Left lung (tissue), 8 donors: ENCODE results near the gene PPP1R27. TPM values are rescaled to one million over a fixed set of nuclear protein-coding genes. Genes with fewer than 3 reads are reported as not detected.

Source experiments
- polyA plus RNA-seq, 6 donors: library from polyadenylated mRNA; unstranded; fragments of 120-200 nt; gene quantifications; one replicate each; pipeline ENCODE4 v1.2.1, GENCODE V29; 2013; ENCODE audit not compliant: insufficient read length in 6 of 6
- total RNA-seq, 2 donors: library from RNA; stranded (reverse); fragmentation: NEBNext Ultra II Directional; extraction: Animal tissue kit (Norgen Biotek cat#: 25700); gene quantifications; one replicate each; pipeline ENCODE4 v1.2.1, GENCODE V29; 2021
- donor health status: DM: no; HTN: yes; CAD: no.
- donor health status: DM: no; HTN: no; CAD: no.

Gene PPP1R27
- total and polyA plus RNA-seq, 8 donors: 0.11 to 0.28 TPM; not detected in 6

Other genes with a start within 250 kb of the PPP1R27 start
- 100 to 1,000 TPM in 1 of 2 donors, 10 to 100 TPM in 1; 95.3 to 122 TPM for gene NPLOC4, start 197.9 kb downstream of the PPP1R27 start, total RNA-seq
- gene NPLOC4, start 197.9 kb downstream of the PPP1R27 start, polyA plus RNA-seq: 10 to 100 TPM; 50.5 to 70.9 (median 53.1) TPM
- 1 to 10 TPM in 1 of 2 donors, under 1 TPM in 1; 0.52 to 1.6 TPM for gene TSPAN10, start 197.9 kb downstream of the PPP1R27 start, total RNA-seq
- gene TSPAN10, start 197.9 kb downstream of the PPP1R27 start, polyA plus RNA-seq: 1 to 10 TPM; 2.4 to 7.1 (median 4.2) TPM
- 1 to 10 TPM in 1 of 2 donors, under 1 TPM in 1; 0.24 to 1.3 TPM for gene PDE6G, start 178.5 kb downstream of the PPP1R27 start, total RNA-seq
- 1 to 10 TPM; 4.2 to 6.3 (median 5.0) TPM for gene PDE6G, start 178.5 kb downstream of the PPP1R27 start, polyA plus RNA-seq
- 10 to 100 TPM; 26.2 to 33.8 TPM for gene OXLD1, start 168.4 kb downstream of the PPP1R27 start, total RNA-seq
- 10 to 100 TPM in 4 of 6 donors, 1 to 10 TPM in 2; 8.9 to 15.1 (median 12.6) TPM for gene OXLD1, start 168.4 kb downstream of the PPP1R27 start, polyA plus RNA-seq
- gene CCDC137, start 168.3 kb downstream of the PPP1R27 start, total RNA-seq: 10 to 100 TPM; 15.4 to 19.9 TPM
- 10 to 100 TPM; 14.6 to 19.8 (median 15.4) TPM for gene CCDC137, start 168.3 kb downstream of the PPP1R27 start, polyA plus RNA-seq
- gene ARL16, start 151.3 kb downstream of the PPP1R27 start, total RNA-seq: 10 to 100 TPM; 22.5 to 27.0 TPM
- gene ARL16, start 151.3 kb downstream of the PPP1R27 start, polyA plus RNA-seq: 10 to 100 TPM; 41.3 to 48.1 (median 42.4) TPM
- gene HGS, start 151.0 kb downstream of the PPP1R27 start, total RNA-seq: 100 to 1,000 TPM in 1 of 2 donors, 10 to 100 TPM in 1; 94.6 to 123 TPM
- gene HGS, start 151.0 kb downstream of the PPP1R27 start, polyA plus RNA-seq: 10 to 100 TPM; 72.9 to 95.7 (median 83.2) TPM
- gene MRPL12, start 131.7 kb downstream of the PPP1R27 start, total RNA-seq: 10 to 100 TPM; 45.0 to 72.2 TPM
- 10 to 100 TPM; 27.2 to 40.1 (median 31.6) TPM for gene MRPL12, start 131.7 kb downstream of the PPP1R27 start, polyA plus RNA-seq
- 10 to 100 TPM; 11.1 to 20.2 TPM for gene SLC25A10, start 122.8 kb downstream of the PPP1R27 start, total RNA-seq
- 10 to 100 TPM in 3 of 6 donors, 1 to 10 TPM in 3; 7.6 to 12.2 (median 9.8) TPM for gene SLC25A10, start 122.8 kb downstream of the PPP1R27 start, polyA plus RNA-seq
- gene GCGR, start 30.9 kb downstream of the PPP1R27 start, total RNA-seq: under 1 TPM in 1 of 2 donors, not detected in 1; 0.13 TPM
- under 1 TPM in 4 of 6 donors, not detected in 2; 0.14 to 0.37 (median 0.29) TPM for gene GCGR, start 30.9 kb downstream of the PPP1R27 start, polyA plus RNA-seq
- gene MCRIP1, start 1.8 kb downstream of the PPP1R27 start, total RNA-seq: 10 to 100 TPM; 61.7 to 74.0 TPM
- gene MCRIP1, start 1.8 kb downstream of the PPP1R27 start, polyA plus RNA-seq: 10 to 100 TPM; 67.6 to 97.6 (median 89.2) TPM
- 100 to 1,000 TPM; 851 to 935 TPM for gene P4HB, start 25.5 kb upstream of the PPP1R27 start, total RNA-seq
- gene P4HB, start 25.5 kb upstream of the PPP1R27 start, polyA plus RNA-seq: 100 to 1,000 TPM; 485 to 650 (median 511) TPM
- gene ARHGDIA, start 36.3 kb upstream of the PPP1R27 start, total RNA-seq: 100 to 1,000 TPM; 339 to 481 TPM
- gene ARHGDIA, start 36.3 kb upstream of the PPP1R27 start, polyA plus RNA-seq: 100 to 1,000 TPM; 139 to 266 (median 174) TPM
- gene ALYREF, start 56.5 kb upstream of the PPP1R27 start, total RNA-seq: 10 to 100 TPM; 42.7 to 69.7 TPM
- gene ALYREF, start 56.5 kb upstream of the PPP1R27 start, polyA plus RNA-seq: 10 to 100 TPM; 60.4 to 85.9 (median 68.0) TPM
- 100 to 1,000 TPM; 121 to 124 TPM for gene ANAPC11, start 56.7 kb upstream of the PPP1R27 start, total RNA-seq
- 100 to 1,000 TPM in 1 of 6 donors, 10 to 100 TPM in 5; 64.2 to 100 (median 82.8) TPM for gene ANAPC11, start 56.7 kb upstream of the PPP1R27 start, polyA plus RNA-seq
- gene NPB, start 67.2 kb upstream of the PPP1R27 start, total RNA-seq: under 1 TPM; 0.26 to 0.60 TPM
- 1 to 10 TPM in 5 of 6 donors, under 1 TPM in 1; 0.90 to 2.1 (median 1.4) TPM for gene NPB, start 67.2 kb upstream of the PPP1R27 start, polyA plus RNA-seq
- gene PCYT2, start 76.3 kb upstream of the PPP1R27 start, total RNA-seq: 10 to 100 TPM; 38.0 to 57.7 TPM
- gene PCYT2, start 76.3 kb upstream of the PPP1R27 start, polyA plus RNA-seq: 10 to 100 TPM; 12.7 to 24.1 (median 17.3) TPM
- gene SIRT7, start 83.1 kb upstream of the PPP1R27 start, total RNA-seq: 10 to 100 TPM; 23.9 to 37.9 TPM
- 10 to 100 TPM; 11.6 to 17.3 (median 12.6) TPM for gene SIRT7, start 83.1 kb upstream of the PPP1R27 start, polyA plus RNA-seq
- gene MAFG, start 92.7 kb upstream of the PPP1R27 start, total RNA-seq: 10 to 100 TPM; 25.3 to 39.8 TPM
- gene MAFG, start 92.7 kb upstream of the PPP1R27 start, polyA plus RNA-seq: 10 to 100 TPM in 4 of 6 donors, 1 to 10 TPM in 2; 8.1 to 14.6 (median 10.7) TPM
- 10 to 100 TPM; 74.0 to 83.0 TPM for gene PYCR1, start 102.2 kb upstream of the PPP1R27 start, total RNA-seq
- gene PYCR1, start 102.2 kb upstream of the PPP1R27 start, polyA plus RNA-seq: 10 to 100 TPM; 34.9 to 71.6 (median 38.0) TPM
- not detected for gene MYADML2, start 112.2 kb upstream of the PPP1R27 start, total RNA-seq
- gene MYADML2, start 112.2 kb upstream of the PPP1R27 start, polyA plus RNA-seq: under 1 TPM in 5 of 6 donors, not detected in 1; 0.08 to 0.20 (median 0.09) TPM
- gene NOTUM, start 126.1 kb upstream of the PPP1R27 start, total RNA-seq: 1 to 10 TPM in 1 of 2 donors, under 1 TPM in 1; 0.79 to 1.0 TPM
- gene NOTUM, start 126.1 kb upstream of the PPP1R27 start, polyA plus RNA-seq: 10 to 100 TPM; 40.3 to 71.4 (median 67.0) TPM
- gene ASPSCR1, start 142.6 kb upstream of the PPP1R27 start, total RNA-seq: 10 to 100 TPM; 35.1 to 40.2 TPM
- 10 to 100 TPM; 36.0 to 64.3 (median 48.6) TPM for gene ASPSCR1, start 142.6 kb upstream of the PPP1R27 start, polyA plus RNA-seq
- 10 to 100 TPM; 42.9 to 77.7 TPM for gene CENPX, start 187.8 kb upstream of the PPP1R27 start, total RNA-seq
- gene CENPX, start 187.8 kb upstream of the PPP1R27 start, polyA plus RNA-seq: 10 to 100 TPM; 44.1 to 61.8 (median 49.8) TPM
- gene LRRC45, start 188.3 kb upstream of the PPP1R27 start, total RNA-seq: 10 to 100 TPM; 16.9 to 20.7 TPM
- gene LRRC45, start 188.3 kb upstream of the PPP1R27 start, polyA plus RNA-seq: 10 to 100 TPM; 12.0 to 23.2 (median 17.6) TPM
- gene RAC3, start 196.6 kb upstream of the PPP1R27 start, total RNA-seq: 10 to 100 TPM in 1 of 2 donors, 1 to 10 TPM in 1; 4.2 to 11.5 TPM
- 10 to 100 TPM; 11.1 to 23.4 (median 15.4) TPM for gene RAC3, start 196.6 kb upstream of the PPP1R27 start, polyA plus RNA-seq
- gene DCXR, start 202.6 kb upstream of the PPP1R27 start, total RNA-seq: 100 to 1,000 TPM; 113 to 152 TPM
- gene DCXR, start 202.6 kb upstream of the PPP1R27 start, polyA plus RNA-seq: 10 to 100 TPM; 56.0 to 81.5 (median 69.3) TPM
- gene RFNG, start 216.8 kb upstream of the PPP1R27 start, total RNA-seq: 10 to 100 TPM; 29.3 to 44.9 TPM
- 10 to 100 TPM; 35.2 to 52.7 (median 46.7) TPM for gene RFNG, start 216.8 kb upstream of the PPP1R27 start, polyA plus RNA-seq
- gene GPS1, start 216.8 kb upstream of the PPP1R27 start, total RNA-seq: 100 to 1,000 TPM in 1 of 2 donors, 10 to 100 TPM in 1; 75.3 to 101 TPM
- 10 to 100 TPM; 69.2 to 90.8 (median 78.8) TPM for gene GPS1, start 216.8 kb upstream of the PPP1R27 start, polyA plus RNA-seq
- 100 to 1,000 TPM; 102 to 103 TPM for gene DUS1L, start 230.8 kb upstream of the PPP1R27 start, total RNA-seq
- 10 to 100 TPM; 55.7 to 95.8 (median 69.4) TPM for gene DUS1L, start 230.8 kb upstream of the PPP1R27 start, polyA plus RNA-seq